A549 treated with Mapracorat at 1 μM for 4 hours (cell line): ENCODE results near the gene TREML4. TPM values are rescaled to one million over a fixed set of nuclear protein-coding genes. Genes with fewer than 3 reads are reported as not detected.

ENCODE experiments used
- total RNA-seq: library from RNA; stranded (reverse); fragments of 200-300 nt; extraction: Qiagen RNA extraction; gene quantifications from 5 replicates; pipeline ENCODE4 v1.2.3, GENCODE V29; 2022

The TREML4 gene
- total RNA-seq = not detected in 5 replicates

GRCh38 chr6:41228096-41228495 is at the start of gene TREML4:
Gene TREML4, plus strand, starts transcription at chr6:41228349. Its CDS starts 79 bp downstream, at chr6:41228428.

GRCh38 chr6:41200901-41201763 is 27.0 kb upstream of the TREML4 start, which contains the start of gene TREML2:
Gene TREML2, minus strand, starts transcription at chr6:41201149. Its CDS starts 141 bp downstream, at chr6:41201008.

GRCh38 chr6:41286544-41287346 is 58.6 kb downstream of the TREML4 start, which contains the start of gene TREM1:
Gene TREM1, minus strand, starts transcription at chr6:41286682. Its CDS starts 27 bp downstream, at chr6:41286655.

Other genes with a start within 250 kb of the TREML4 start
- gene UNC5CL, start 189.1 kb upstream of the TREML4 start, total RNA-seq = 0.33 to 0.62 TPM (median 0.49 TPM) in 5 replicates
- not detected in 5 replicates for gene TSPO2, start 185.9 kb upstream of the TREML4 start, total RNA-seq
- gene APOBEC2, start 175.1 kb upstream of the TREML4 start, total RNA-seq = not detected in 5 replicates
- 15.9 to 21.1 TPM (median 20.1 TPM) in 5 replicates for gene OARD1, start 156.0 kb upstream of the TREML4 start, total RNA-seq
- gene NFYA, start 155.4 kb upstream of the TREML4 start, total RNA-seq = 10.8 to 14.1 TPM (median 12.0 TPM) in 5 replicates
- gene TREML1, start 74.0 kb upstream of the TREML4 start, total RNA-seq = not detected in 5 replicates
- gene TREM2, start 65.2 kb upstream of the TREML4 start, total RNA-seq = not detected in 5 replicates
- gene TREML2, start 27.2 kb upstream of the TREML4 start, total RNA-seq = not detected in 5 replicates
- gene TREM1, start 58.3 kb downstream of the TREML4 start, total RNA-seq = 0.13 to 0.50 TPM (median 0.24 TPM) in 5 replicates
- not detected in 5 replicates for gene NCR2, start 107.3 kb downstream of the TREML4 start, total RNA-seq